ENCODE measurements around the gene PLEKHM1.

PLEKHM1 gene

DNA sequence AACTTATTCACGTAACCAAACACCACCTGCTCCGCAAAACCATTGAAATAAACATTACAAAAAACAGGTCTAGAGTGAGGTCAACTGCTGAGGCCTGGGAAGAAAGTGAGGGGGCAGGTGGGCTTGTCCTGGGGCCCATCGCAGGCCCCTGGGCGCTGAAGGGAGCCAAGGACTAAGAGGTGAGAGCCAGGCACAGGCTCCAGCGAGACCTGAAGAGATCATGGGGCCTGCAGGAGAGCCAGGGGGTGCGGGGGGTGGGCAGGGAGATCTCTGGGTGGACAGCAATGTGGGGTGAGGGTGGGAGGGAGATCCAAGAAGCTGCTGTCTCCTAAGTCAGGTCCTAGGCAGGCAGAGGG lies 65.8 kb downstream of the PLEKHM1 start:
- ChIA-PET POLR2A (no interaction called here), CTCF (interaction anchor here (1.6 to 4.2 kb wide), 3 partner anchors 17 to 227 kb away, joined by 3 to 28 read pairs (median 8); no protein-coding TSS in a partner anchor)
- DNase-seq (ENCODE audit: extremely low spot score), result no peak
- TF ChIP-seq, protein P1, sequence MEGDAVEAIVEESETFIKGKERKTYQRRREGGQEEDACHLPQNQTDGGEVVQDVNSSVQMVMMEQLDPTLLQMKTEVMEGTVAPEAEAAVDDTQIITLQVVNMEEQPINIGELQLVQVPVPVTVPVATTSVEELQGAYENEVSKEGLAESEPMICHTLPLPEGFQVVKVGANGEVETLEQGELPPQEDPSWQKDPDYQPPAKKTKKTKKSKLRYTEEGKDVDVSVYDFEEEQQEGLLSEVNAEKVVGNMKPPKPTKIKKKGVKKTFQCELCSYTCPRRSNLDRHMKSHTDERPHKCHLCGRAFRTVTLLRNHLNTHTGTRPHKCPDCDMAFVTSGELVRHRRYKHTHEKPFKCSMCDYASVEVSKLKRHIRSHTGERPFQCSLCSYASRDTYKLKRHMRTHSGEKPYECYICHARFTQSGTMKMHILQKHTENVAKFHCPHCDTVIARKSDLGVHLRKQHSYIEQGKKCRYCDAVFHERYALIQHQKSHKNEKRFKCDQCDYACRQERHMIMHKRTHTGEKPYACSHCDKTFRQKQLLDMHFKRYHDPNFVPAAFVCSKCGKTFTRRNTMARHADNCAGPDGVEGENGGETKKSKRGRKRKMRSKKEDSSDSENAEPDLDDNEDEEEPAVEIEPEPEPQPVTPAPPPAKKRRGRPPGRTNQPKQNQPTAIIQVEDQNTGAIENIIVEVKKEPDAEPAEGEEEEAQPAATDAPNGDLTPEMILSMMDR (IDR thresholded peaks at IDR 0.05; ENCODE audit: control extremely low read depth, extremely low read depth, low read depth, missing control alignments), result no peak

DNA sequence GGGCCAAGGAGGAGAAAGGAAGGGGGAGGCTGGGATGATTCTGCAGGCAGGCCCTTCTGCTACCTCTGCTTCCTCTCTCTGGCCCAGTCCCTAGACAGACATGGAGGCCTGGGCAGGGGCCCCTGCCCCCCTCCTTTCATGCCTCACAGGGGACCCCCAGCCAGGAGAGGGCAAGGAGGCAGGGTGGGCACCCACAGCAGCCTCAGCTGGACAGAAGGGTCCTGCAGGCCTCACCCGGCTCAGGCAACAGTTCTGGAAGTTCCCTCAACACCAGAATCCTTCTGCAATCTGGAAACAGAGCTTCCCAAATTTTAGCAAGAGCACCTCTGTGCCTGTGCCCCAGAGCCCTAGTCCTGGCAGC lies 66.6 kb downstream of the PLEKHM1 start:
- TF ChIP-seq, protein P1 (IDR thresholded peaks at IDR 0.05; ENCODE audit: control extremely low read depth, extremely low read depth, low read depth, missing control alignments), result no peak
- POLR2A ChIA-PET, result no interaction called here
- DNase-seq (ENCODE audit: extremely low spot score), result no peak
- CTCF ChIA-PET, result interaction anchor here (0.8 to 2.0 kb wide), 3 partner anchors 25 to 205 kb away, joined by 3 to 8 read pairs (median 4); no protein-coding TSS in a partner anchor

DNA sequence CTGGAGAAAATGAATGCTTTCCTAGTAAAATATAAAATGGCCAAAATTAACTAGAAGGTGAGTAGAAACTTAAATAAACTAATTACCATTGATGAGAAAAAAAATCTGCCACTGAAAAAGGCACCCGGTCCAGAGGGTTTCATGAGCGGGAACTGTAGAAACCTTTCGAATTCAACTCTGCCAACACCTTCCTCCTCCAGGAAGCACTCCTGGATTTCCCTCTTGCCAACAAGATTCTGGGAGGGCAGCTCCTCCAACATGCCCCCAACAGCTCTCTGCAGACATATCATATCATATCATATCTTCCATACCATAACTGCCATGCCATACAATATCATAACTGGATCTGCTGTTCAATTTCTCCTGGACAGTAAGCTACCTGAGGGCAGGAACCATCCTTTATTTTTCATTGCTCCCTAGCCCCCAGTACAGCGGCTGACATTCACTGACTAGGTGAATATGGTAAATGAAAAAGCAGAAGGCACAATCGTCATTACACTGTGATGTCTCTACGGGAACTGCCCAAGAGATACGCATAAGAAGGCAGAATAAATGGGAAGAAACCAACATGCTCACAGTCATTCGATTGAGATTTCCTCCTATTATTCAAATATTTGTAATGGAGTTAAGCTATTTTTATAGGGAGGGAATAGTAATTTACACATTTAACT lies 67.1 kb downstream of the PLEKHM1 start:
- DNase-seq (ENCODE audit: extremely low spot score), result no peak
- POLR2A ChIA-PET, result no interaction called here
- TF ChIP-seq, protein P1 (IDR thresholded peaks at IDR 0.05; ENCODE audit: control extremely low read depth, extremely low read depth, low read depth, missing control alignments), result no peak
- CTCF ChIA-PET, result interaction anchor here (0.8 to 2.0 kb wide), 3 partner anchors 24 to 204 kb away, joined by 3 to 8 read pairs (median 4); no protein-coding TSS in a partner anchor

DNA sequence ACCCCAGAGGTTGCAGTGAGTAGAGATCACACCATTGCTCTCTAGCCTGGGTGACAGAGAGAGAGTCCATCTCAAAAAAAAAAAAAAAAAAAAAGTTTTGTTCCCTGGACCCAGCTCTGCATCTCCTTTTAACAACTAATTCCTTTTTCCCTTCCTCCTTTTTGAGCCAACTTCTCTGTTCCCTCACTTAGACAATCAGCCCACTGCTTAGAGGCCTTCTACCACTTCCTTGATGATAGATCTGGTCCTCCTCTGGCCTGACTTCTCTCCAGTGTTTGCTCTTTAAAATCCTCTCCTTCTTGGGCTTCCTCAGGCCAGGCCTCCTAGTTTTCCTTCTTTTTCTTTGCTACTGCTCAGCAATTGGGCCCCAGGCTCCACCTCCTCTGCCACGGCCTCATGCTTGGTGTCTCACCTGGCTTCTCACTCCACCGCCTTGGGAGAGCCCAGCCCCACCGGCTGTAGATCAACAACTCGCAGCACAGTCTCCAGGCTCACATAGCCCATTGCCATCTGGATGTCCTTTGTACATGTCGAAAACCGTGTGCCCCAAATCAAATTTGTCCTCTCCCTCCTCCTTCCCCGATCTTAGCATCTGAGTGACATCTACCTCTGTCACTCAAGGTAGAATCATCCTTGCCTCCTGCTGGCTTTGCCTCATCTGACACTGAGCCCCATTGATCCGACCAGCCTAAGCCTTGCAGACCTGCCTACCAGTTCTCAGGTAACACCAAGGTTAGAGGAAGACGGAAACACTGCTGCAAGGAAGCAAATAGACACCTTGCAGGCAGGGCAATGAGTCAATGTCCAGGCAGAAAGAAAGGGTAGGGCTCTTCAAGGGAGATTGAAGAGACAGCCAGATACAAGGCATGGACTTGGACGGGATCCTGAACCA lies 75.3 kb downstream of the PLEKHM1 start:
- ChIA-PET CTCF (interaction anchor here (1.2 kb wide), 1 partner anchor 12 kb away, joined by 3 read pairs; no protein-coding TSS in a partner anchor), POLR2A (no interaction called here)
- TF ChIP-seq, protein P1 (IDR thresholded peaks at IDR 0.05; ENCODE audit: control extremely low read depth, extremely low read depth, low read depth, missing control alignments), result no peak
- DNase-seq (ENCODE audit: extremely low spot score), result no peak

DNA sequence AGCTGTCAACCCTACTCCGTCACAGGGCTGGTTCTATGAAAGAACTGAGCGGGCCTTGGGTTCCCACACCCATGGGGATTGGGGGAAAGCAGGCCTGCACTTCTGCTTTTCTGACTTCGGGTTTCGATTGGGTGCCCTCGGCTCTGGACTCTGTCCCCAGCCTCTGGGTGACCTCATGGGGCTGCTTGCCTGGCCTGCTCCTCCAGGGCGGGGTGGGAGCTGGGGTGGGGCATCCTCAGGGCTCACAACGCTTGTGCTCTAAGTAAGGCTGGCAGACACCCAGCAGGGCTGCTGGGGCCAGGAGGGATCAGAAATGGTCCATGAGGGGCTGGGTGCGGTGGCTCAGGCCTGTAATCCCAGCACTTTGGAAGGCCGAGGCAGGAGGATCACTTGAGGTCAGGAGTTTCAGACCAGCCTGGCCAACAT lies 77.0 kb downstream of the PLEKHM1 start:
- TF ChIP-seq, protein P1 (IDR thresholded peaks at IDR 0.05; ENCODE audit: control extremely low read depth, extremely low read depth, low read depth, missing control alignments), result no peak

DNA sequence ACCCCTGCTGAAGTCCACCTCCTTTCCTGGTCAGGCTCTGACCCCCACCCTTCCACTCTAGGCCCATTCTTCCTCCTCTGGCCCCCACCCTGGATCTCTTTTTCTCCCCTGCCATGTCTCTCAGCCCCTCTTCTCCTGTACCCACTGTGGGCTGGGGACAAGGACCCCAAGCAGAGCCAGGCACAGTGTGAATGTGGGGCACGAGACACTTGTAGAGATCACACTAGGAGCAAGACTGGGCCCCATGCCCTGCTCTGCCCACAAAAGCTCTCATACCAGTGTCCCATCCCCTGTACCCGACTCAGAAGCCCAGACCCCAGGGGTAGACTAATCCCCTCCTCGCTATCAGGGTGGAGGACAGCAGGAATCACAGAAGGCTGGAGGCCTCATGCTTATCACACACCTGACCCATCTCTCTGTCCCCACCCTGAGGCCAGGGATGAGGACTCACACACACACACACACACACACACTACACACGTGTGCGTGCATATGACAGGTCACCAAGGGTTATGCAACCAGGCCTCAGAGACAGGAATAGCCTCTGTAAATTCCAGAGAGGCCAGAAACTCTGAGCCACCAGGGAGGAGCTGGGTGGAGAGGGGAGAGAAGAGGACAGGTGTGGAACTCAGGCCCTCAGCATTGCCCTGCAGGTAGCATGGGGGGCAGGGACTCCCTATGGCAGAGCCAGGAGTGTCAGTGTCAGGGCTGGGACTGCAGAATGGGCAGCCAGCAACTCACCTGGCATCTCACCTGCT lies 79.0 kb downstream of the PLEKHM1 start:
- CTCF ChIA-PET, result interaction anchor here (0.8 to 3.2 kb wide), 7 partner anchors 10 to 192 kb away, joined by 3 to 13 read pairs (median 4); no protein-coding TSS in a partner anchor
- POLR2A ChIA-PET, result no interaction called here
- TF ChIP-seq, protein P1 (IDR thresholded peaks at IDR 0.05; ENCODE audit: control extremely low read depth, extremely low read depth, low read depth, missing control alignments), result no peak

More for the DNA sequence above, 77.0 kb downstream of the PLEKHM1 start:
- ChIA-PET CTCF (interaction anchor here (1.4 to 3.2 kb wide), 4 partner anchors 14 to 194 kb away, joined by 3 to 13 read pairs (median 8); no protein-coding TSS in a partner anchor), POLR2A (no interaction called here)
- peak; percentile 80 for DNase-seq (ENCODE audit: extremely low spot score)

More for the DNA sequence above, 79.0 kb downstream of the PLEKHM1 start:
- DNase-seq (ENCODE audit: extremely low spot score), result no peak
